Thymus (tissue), 11 donors: ENCODE results near the gene GAB4. TPM values are rescaled to one million over a fixed set of nuclear protein-coding genes. Genes with fewer than 3 reads are reported as not detected.

Source experiments
- DNase-seq, 9 donors: peaks; one replicate each; pipeline ENCODE4 v3.0.0-alpha.2; 2013; ENCODE audit warnings: low spot score in 9 of 9, low read depth in 6 of 9, missing footprints in 1 of 9
- H3K27ac ChIP-seq, 2 donors: one replicate each; pipeline ENCODE4 v1.5.1; 2013; ENCODE audit warnings: control low read depth in 1 of 2, low read depth in 1 of 2, low read length in 1 of 2, mild to moderate bottlenecking in 1 of 2, moderate library complexity in 1 of 2
- H3K27me3 ChIP-seq, 2 donors: one replicate each; pipeline ENCODE4 v1.5.1; 2013; ENCODE audit warnings: low read length in 1 of 2; ENCODE audit not compliant: control insufficient read depth in 2 of 2, insufficient read depth in 1 of 2
- H3K36me3 ChIP-seq, 2 donors: one replicate each; pipeline ENCODE4 v1.5.1; 2013; ENCODE audit warnings: low read length in 1 of 2, mild to moderate bottlenecking in 1 of 2, moderate library complexity in 1 of 2; ENCODE audit not compliant: control insufficient read depth in 2 of 2, insufficient read depth in 2 of 2
- H3K4me1 ChIP-seq, 2 donors: one replicate each; pipeline ENCODE4 v1.5.1; 2013; ENCODE audit warnings: low read length in 2 of 2; ENCODE audit not compliant: control insufficient read depth in 2 of 2, insufficient read depth in 2 of 2
- H3K4me3 ChIP-seq, 2 donors: one replicate each; pipeline ENCODE4 v1.5.1; 2013; ENCODE audit warnings: low read length in 2 of 2, control low read depth in 1 of 2, mild to moderate bottlenecking in 1 of 2
- H3K9me3 ChIP-seq, 2 donors: one replicate each; pipeline ENCODE4 v1.5.1; 2013; ENCODE audit warnings: low read length in 1 of 2, mild to moderate bottlenecking in 1 of 2; ENCODE audit not compliant: control insufficient read depth in 2 of 2, insufficient read depth in 1 of 2
- WGBS: extraction: QIAGEN DNeasy Blood & Tissue Kit; methylation state at CpG from one replicate; pipeline ENCODE4 v1.1.7; 2013; 5-methylcytosine and 5-hydroxymethylcytosine counted together
- polyA plus RNA-seq: library from polyadenylated mRNA; stranded (reverse); fragments of 200-250 nt; gene quantifications from one replicate; pipeline ENCODE4 v1.2.3, GENCODE V29; 2013
- total RNA-seq: library from RNA; stranded (reverse); fragments of 120-200 nt; gene quantifications from one replicate; pipeline ENCODE4 v1.2.4, GENCODE V29; 2013
- donor health status: healthy.

GAB4 gene
- total and polyA plus RNA-seq, 2 donors, result under 0.01 to 0.02 TPM

- Histone ChIP-seq H3K4me1 (peaks cover 0 to 6% of the 10 kb centered on the region in 2 donors), H3K36me3 (no peaks in the 10 kb centered on the region), H3K27ac (no peak overlapping the region), H3K4me3 (no peak overlapping the region), H3K9me3 (no peaks in the 10 kb centered on the region), H3K27me3 (no peaks in the 10 kb centered on the region)
- 97% methylated on average over 4 of the region's 4 CpGs for WGBS
- no peak for DNase-seq
Observed at GRCh38 chr22:16972311-16972710, 35.7 kb downstream of the GAB4 start.

- peak in 8 of 9 donors; percentile 8 to 52 (median 30) for DNase-seq
- Histone ChIP-seq H3K4me3 (no peak overlapping the region), H3K27ac (no peak overlapping the region), H3K9me3 (no peaks in the 10 kb centered on the region), H3K27me3 (no peaks in the 10 kb centered on the region), H3K4me1 (peaks cover 0 to 6% of the 10 kb centered on the region in 2 donors), H3K36me3 (no peaks in the 10 kb centered on the region)
- WGBS, result 28% methylated on average over 4 of the region's 4 CpGs
Observed at GRCh38 chr22:16970446-16970845, 37.6 kb downstream of the GAB4 start.

- Histone ChIP-seq H3K4me1 (peaks cover 0 to 6% of the 10 kb centered on the region in 2 donors), H3K9me3 (no peaks in the 10 kb centered on the region), H3K27ac (no peak overlapping the region), H3K27me3 (no peaks in the 10 kb centered on the region), H3K36me3 (no peaks in the 10 kb centered on the region), H3K4me3 (no peak overlapping the region)
- DNase-seq, result no peak
- 85% methylated on average over 8 of the region's 8 CpGs for WGBS
Observed at GRCh38 chr22:16969508-16970327, 38.3 kb downstream of the GAB4 start.

GRCh38 chr22:16968218-16968595 lies 39.8 kb downstream of the GAB4 start:
- 97% methylated on average over 7 of the region's 7 CpGs for WGBS

GRCh38 chr22:16967453-16968217 lies 40.4 kb downstream of the GAB4 start:
- WGBS, result 96% methylated on average over 4 of the region's 4 CpGs
- DNase-seq, result no peak

More at GRCh38 chr22:16968218-16968595, 39.8 kb downstream of the GAB4 start:
- no peak overlapping the region for H3K27ac ChIP-seq
- H3K27me3 ChIP-seq, result no peaks in the 10 kb centered on the region
- H3K9me3 ChIP-seq, result no peaks in the 10 kb centered on the region
- H3K4me3 ChIP-seq, result no peak overlapping the region
- no peak for DNase-seq
- H3K36me3 ChIP-seq, result no peaks in the 10 kb centered on the region
- peaks cover 0 to 6% of the 10 kb centered on the region in 2 donors for H3K4me1 ChIP-seq

GRCh38 chr22:16966251-16966650 lies 41.8 kb downstream of the GAB4 start:
- no peaks in the 10 kb centered on the region for H3K27me3 ChIP-seq
- WGBS, result 92% methylated on average over 6 of the region's 6 CpGs
- peaks cover 0 to 6% of the 10 kb centered on the region in 2 donors for H3K4me1 ChIP-seq
- H3K4me3 ChIP-seq, result no peak overlapping the region
- H3K27ac ChIP-seq, result no peak overlapping the region
- H3K36me3 ChIP-seq, result no peaks in the 10 kb centered on the region
- H3K9me3 ChIP-seq, result no peaks in the 10 kb centered on the region
- DNase-seq, result no peak

More at GRCh38 chr22:16967453-16968217, 40.4 kb downstream of the GAB4 start:
- Histone ChIP-seq H3K4me3 (no peak overlapping the region), H3K27ac (no peak overlapping the region), H3K9me3 (no peaks in the 10 kb centered on the region), H3K27me3 (no peaks in the 10 kb centered on the region), H3K4me1 (peaks cover 0 to 6% of the 10 kb centered on the region in 2 donors), H3K36me3 (no peaks in the 10 kb centered on the region)

- WGBS, result 93% methylated on average over 5 of the region's 5 CpGs
Observed at GRCh38 chr22:16965560-16965959, 42.5 kb downstream of the GAB4 start.

GRCh38 chr22:16965083-16965482 lies 42.9 kb downstream of the GAB4 start:
- 93% methylated on average over 7 of the region's 7 CpGs for WGBS
- no peaks in the 10 kb centered on the region for H3K27me3 ChIP-seq
- no peaks in the 10 kb centered on the region for H3K36me3 ChIP-seq
- no peak overlapping the region for H3K4me3 ChIP-seq
- H3K4me1 ChIP-seq, result no peaks in the 10 kb centered on the region
- H3K9me3 ChIP-seq, result no peaks in the 10 kb centered on the region
- no peak for DNase-seq
- H3K27ac ChIP-seq, result no peak overlapping the region

More at GRCh38 chr22:16965560-16965959, 42.5 kb downstream of the GAB4 start:
- DNase-seq, result no peak
- no peak overlapping the region for H3K27ac ChIP-seq
- no peaks in the 10 kb centered on the region for H3K36me3 ChIP-seq
- no peaks in the 10 kb centered on the region for H3K9me3 ChIP-seq
- no peak overlapping the region for H3K4me3 ChIP-seq
- H3K27me3 ChIP-seq, result no peaks in the 10 kb centered on the region
- peaks cover 0 to 2% of the 10 kb centered on the region in 2 donors for H3K4me1 ChIP-seq

GRCh38 chr22:16964366-16964765 lies 43.7 kb downstream of the GAB4 start:
- Histone ChIP-seq H3K4me1 (no peaks in the 10 kb centered on the region), H3K9me3 (no peaks in the 10 kb centered on the region), H3K4me3 (no peak overlapping the region), H3K27ac (no peak overlapping the region), H3K27me3 (no peaks in the 10 kb centered on the region), H3K36me3 (no peaks in the 10 kb centered on the region)
- WGBS, result 95% methylated on average over 5 of the region's 5 CpGs
- no peak for DNase-seq
